Measurements from ENCODE around the gene SDS.

The SDS gene

GRCh38 chr12:113345318-113345717, 58.4 kb downstream of the SDS start:
- no peak for DNase-seq
